Dermis microvascular lymphatic vessel endothelial cell (primary cell): ENCODE measurements around the gene HOXA2. TPM values are rescaled to one million over a fixed set of nuclear protein-coding genes. Genes with fewer than 3 reads are reported as not detected.

Experiments used
- DNase-seq, 2 donors: peaks; one replicate each; pipeline versions ENCODE4 v3.0.0 to v3.0.0-alpha.2; 2010; ENCODE audit warnings: low read depth in 2 of 2
- total RNA-seq: library from RNA; depleted of rRNA; stranded (reverse); fragments of >200 nt; gene quantifications from 2 replicates; pipeline ENCODE4 v1.2.1, GENCODE V29; 2014

The HOXA2 gene
- total RNA-seq, 1 donor from 2014 or later = 0.39 TPM

GRCh38 chr7:27100694-27101170, 1.8 kb downstream of the HOXA2 start:
- DNase-seq = no peak

- no peak for DNase-seq
Observed at GRCh38 chr7:27099453-27100370, 2.8 kb downstream of the HOXA2 start.

- peak in 1 of 2 donors; percentile 70 for DNase-seq
Observed at GRCh38 chr7:27098578-27099451, 3.7 kb downstream of the HOXA2 start.

GRCh38 chr7:27097686-27098577, 4.6 kb downstream of the HOXA2 start:
- DNase-seq = no peak

- peak in 1 of 2 donors; percentile 65 for DNase-seq
Observed at GRCh38 chr7:27096768-27097514, 5.5 kb downstream of the HOXA2 start.

GRCh38 chr7:27095897-27096767, 6.4 kb downstream of the HOXA2 start, which contains the start of gene HOXA1:
Gene HOXA1, minus strand, starts transcription at chr7:27096000. Its CDS starts 88 bp downstream, at chr7:27095912.
- peak; percentile 90 to 96 for DNase-seq

- DNase-seq = no peak
Observed at GRCh38 chr7:27095050-27095896, 7.2 kb downstream of the HOXA2 start.

- no peak for DNase-seq
Observed at GRCh38 chr7:27094304-27095049, 8.0 kb downstream of the HOXA2 start.

GRCh38 chr7:27093184-27093895, 9.1 kb downstream of the HOXA2 start:
- DNase-seq = no peak

GRCh38 chr7:27092819-27093110, 9.7 kb downstream of the HOXA2 start:
- DNase-seq = no peak

- DNase-seq = no peak
Observed at GRCh38 chr7:27091941-27092818, 10.3 kb downstream of the HOXA2 start.

GRCh38 chr7:27091105-27091504, 11.4 kb downstream of the HOXA2 start:
- no peak for DNase-seq

GRCh38 chr7:27088002-27088922, 14.2 kb downstream of the HOXA2 start:
- no peak for DNase-seq

GRCh38 chr7:27083646-27084045, 18.8 kb downstream of the HOXA2 start:
- no peak for DNase-seq

- no peak for DNase-seq
Observed at GRCh38 chr7:27082171-27082570, 20.3 kb downstream of the HOXA2 start.
